A204.1 (cell line): ENCODE measurements around the gene CR1.
"Not testable (repeated sequence)": the region's sequence is repeated elsewhere in the genome, so short reads cannot be mapped to it uniquely, and the experiment has no call there.

Source experiments
- FAIRE-seq: peaks from 2 replicates; lab custom pipeline; 2012; peaks lifted over from hg19 to GRCh38; lab: Jason Lieb, UNC

CR1 gene

DNA sequence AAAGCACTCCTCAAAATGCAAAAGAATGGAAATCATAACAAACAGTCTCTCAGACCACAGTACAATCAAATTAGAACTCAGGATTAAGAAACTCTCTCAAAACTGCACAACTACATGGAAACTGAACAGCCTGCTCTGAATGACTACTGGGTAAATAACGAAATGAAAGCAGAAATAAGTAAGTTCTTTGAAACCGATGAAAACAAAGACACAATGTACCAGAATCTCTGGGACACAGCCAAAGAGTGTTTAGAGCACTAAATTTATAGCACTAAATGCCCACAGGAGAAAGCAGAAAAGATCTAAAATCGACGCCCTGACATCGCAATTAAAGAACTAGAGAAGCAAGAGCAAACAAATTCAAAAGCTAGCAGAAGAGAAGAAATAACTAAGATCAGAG is 95.2 kb downstream of the CR1 start:
- FAIRE-seq = not testable (repeated sequence)

DNA sequence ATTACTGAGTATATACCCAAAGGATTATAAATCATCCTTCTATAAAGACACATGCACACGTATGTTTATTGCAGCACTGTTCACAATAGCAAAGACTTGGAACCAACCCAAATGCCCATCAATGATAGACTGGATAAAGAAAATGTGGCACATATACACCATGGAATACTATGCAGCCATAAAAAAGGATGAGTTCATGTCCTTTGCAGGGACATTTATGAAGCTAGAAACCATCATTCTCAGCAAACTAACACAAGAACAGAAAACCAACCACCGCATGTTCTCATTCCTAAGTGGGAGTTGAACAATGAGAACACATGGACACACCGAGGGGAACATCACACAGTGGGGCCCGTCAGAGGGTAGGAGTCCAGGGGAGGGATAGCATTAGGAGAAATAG is 98.1 kb downstream of the CR1 start:
- not testable (repeated sequence) for FAIRE-seq

DNA sequence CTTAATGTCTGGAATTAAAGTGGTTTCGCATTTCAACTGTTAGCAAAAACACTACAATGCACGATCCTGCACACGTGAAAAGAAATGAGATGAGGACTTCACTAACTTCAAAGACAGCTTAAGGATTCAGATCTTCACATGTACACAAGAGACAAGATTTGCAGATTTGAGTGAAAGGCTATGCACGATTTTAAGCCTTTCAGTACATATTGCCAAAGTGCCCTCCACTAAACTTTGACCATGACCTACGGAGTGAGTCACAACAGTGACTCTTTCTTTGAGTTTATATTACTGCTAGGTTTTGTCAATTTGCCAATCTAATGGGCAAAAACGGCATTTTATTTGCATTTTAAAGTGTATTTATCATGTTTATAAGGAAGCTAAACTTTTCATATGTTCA is 107.8 kb downstream of the CR1 start:
- FAIRE-seq = no peak

- no peak for FAIRE-seq
Observed at GRCh38 chr1:207605444-207606361, 109.7 kb downstream of the CR1 start.

DNA sequence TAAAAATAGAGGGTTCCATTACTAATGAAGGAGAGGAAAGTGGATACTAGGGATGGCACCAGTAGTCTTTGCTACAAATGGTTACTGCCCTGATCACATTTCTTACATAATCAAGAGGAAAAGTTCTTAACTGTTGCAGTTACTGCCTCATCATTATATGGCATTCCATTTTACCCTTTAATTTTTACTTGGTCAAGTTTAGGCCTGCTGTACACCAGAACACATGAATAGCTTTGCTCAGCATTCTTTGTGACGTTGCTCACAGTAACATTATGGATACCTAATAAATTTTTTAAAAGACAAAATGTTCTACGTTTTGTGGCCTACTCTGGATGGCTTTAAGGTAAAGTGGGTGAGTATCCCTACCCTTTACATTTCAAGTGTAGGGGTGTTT is 110.4 kb downstream of the CR1 start:
- no peak for FAIRE-seq

- no peak for FAIRE-seq
Observed at GRCh38 chr1:207612762-207613161, 116.8 kb downstream of the CR1 start.

DNA sequence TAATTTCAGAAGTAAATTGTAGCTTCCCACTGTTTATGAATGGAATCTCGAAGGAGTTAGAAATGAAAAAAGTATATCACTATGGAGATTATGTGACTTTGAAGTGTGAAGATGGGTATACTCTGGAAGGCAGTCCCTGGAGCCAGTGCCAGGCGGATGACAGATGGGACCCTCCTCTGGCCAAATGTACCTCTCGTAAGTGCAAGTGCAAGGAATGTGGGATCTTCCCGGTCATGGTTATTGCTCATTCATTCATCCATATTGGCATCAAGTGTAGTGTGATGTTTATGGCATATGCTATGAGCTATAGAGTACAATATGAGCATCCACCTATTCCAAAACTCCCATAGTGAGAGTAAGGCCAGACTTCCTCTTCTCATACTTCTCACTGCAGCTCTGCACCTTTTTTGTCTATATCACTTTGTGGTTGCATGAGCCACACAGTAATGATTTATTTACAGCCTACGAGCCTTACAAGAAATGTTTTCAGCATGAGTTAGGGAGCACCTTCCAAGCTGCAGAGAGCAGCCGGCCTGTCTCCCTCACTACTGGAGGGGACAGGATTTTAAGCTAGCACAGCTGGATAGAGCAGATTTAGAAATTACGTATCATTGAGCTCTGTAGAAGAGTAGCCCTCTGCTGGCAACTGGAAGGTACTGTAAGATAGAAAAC is 124.0 kb downstream of the CR1 start:
- FAIRE-seq = no peak

GRCh38 chr1:207620543-207620893 is 124.6 kb downstream of the CR1 start:
- no peak for FAIRE-seq

- not testable (repeated sequence) for FAIRE-seq
Observed at GRCh38 chr1:207625504-207626071, 129.6 kb downstream of the CR1 start.

GRCh38 chr1:207626972-207627337 is 131.0 kb downstream of the CR1 start:
- no peak for FAIRE-seq

DNA sequence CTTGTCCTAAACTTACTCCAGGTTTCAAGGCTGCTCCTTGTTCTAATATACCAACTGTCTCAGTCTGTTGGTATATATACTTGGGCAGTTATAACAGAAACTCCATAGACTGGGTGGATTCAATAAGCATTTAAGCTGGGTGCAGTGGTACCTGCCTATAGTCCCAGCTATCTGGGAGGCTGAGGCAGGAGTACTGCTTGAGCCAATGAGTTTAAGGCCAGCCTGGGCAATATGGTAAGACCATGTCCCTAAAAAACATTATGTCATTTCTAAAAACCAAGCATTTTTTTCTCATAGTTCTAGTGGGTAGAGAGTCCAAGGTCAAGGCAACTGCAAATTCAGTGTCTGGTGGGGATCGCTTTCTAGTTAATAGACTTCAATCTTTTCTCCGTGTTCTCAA is 131.5 kb downstream of the CR1 start:
- no peak for FAIRE-seq

- no peak for FAIRE-seq
Observed at GRCh38 chr1:207628776-207629175, 132.8 kb downstream of the CR1 start.

DNA sequence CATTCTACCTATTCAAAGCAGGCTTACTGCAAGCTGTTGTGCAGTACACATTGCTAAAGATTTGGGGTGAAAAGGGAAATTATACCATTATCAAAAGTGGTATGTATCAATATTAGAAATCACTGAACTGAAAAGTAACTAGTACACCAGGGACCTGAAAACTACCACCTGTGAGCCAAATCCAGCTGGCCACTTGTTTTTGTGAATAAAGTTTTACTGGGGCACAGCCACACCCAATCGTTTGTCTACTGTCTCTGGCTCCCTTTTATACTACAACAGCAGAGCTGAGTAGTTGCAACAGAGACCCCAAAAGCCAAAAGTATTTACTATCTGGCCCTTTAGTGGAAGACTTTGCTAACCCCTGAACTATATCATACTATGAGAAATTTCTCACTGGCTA is 135.2 kb downstream of the CR1 start:
- no peak for FAIRE-seq

DNA sequence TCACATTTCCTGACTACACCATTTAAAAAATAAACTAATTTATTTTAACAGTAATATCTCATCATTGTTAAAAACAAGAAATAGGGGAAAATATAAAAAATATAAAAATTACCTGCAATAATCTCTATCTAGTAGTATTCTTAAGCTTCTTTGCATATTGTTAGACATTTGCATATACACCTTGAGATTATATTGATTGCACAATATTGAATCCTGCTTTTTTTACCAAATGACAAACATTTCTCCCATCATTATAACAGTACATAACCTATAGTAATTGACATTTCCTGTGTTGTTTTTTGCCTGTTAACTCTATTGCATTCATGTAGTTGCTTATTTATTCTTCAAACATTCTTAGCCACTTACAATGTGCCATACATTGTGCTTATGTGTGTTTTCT is 137.3 kb downstream of the CR1 start:
- FAIRE-seq = no peak

- FAIRE-seq = not testable (repeated sequence)
Observed at GRCh38 chr1:207633699-207634289, 137.8 kb downstream of the CR1 start.

- FAIRE-seq = not testable (repeated sequence)
Observed at GRCh38 chr1:207634293-207634692, 138.3 kb downstream of the CR1 start.

DNA sequence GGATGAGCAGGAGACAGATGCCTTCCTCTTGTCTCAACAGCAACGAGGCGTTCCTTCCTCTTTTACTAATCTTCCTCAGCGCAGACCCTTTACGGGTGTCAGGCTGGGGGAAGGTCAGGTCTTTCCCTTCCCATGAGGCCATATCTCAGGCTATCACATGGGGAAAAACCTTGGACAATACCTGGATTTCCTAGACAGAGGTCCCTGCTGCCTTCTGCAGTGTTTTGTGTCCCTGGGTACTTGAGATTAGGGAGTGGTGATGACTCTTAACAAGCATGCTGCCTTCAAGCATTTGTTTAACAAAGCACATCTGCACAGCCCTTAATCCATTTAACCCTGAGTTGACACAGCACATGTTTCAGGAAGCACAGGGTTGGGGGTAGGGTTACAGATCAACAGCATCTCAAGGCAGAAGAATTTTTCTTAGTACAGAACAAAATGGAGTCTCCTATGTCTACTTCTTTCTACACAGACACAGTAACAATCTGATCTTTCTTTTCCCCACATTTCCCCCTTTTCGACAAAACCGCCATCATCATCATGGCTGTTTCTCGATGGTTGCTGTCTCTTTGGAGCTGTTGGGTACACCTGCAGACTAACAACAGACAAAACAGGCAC is 139.7 kb downstream of the CR1 start:
- FAIRE-seq = not testable (repeated sequence)

GRCh38 chr1:207638487-207639145 is 142.7 kb downstream of the CR1 start:
- not testable (repeated sequence) for FAIRE-seq

GRCh38 chr1:207639362-207639761 is 143.4 kb downstream of the CR1 start:
- FAIRE-seq = not testable (repeated sequence)

GRCh38 chr1:207644166-207644851 is 148.4 kb downstream of the CR1 start:
- no peak for FAIRE-seq
